Smooth muscle cell (in vitro differentiated cells): ENCODE data around the gene IZUMO1. TPM values are rescaled to one million over a fixed set of nuclear protein-coding genes. Genes with fewer than 3 reads are reported as not detected.
"Not testable (repeated sequence)": the region's sequence is repeated elsewhere in the genome, so short reads cannot be mapped to it uniquely, and the experiment has no call there.

ENCODE experiments used
- DNase-seq: peaks from one replicate; lab custom pipeline; 2025; ENCODE audit not compliant: unreplicated experiment; lab: John Stamatoyannopoulos, UW
- H2AFZ ChIP-seq: fragments of 200-600 bp; sonication (generic); 2 replicates; pipeline ENCODE4 v1.6.0; 2016; ENCODE audit warnings: antibody characterized with exemption, low read depth, mild to moderate bottlenecking
- H3F3A ChIP-seq: fragments of 200-600 bp; sonication (generic); 2 replicates; pipeline ENCODE4 v1.6.0; 2017; ENCODE audit warnings: antibody characterized with exemption, low read depth
- H3K27ac ChIP-seq: fragments of 200-600 bp; sonication (generic); 2 replicates; pipeline ENCODE4 v1.5.1; 2016; ENCODE audit warnings: low read depth, mild to moderate bottlenecking
- H3K27me3 ChIP-seq: fragments of 200-600 bp; sonication (generic); 2 replicates; pipeline ENCODE4 v1.6.1; 2016; ENCODE audit warnings: low read depth, mild to moderate bottlenecking
- H3K36me3 ChIP-seq: fragments of 200-600 bp; sonication (generic); 2 replicates; pipeline ENCODE4 v1.5.1; 2016; ENCODE audit warnings: low read depth
- H3K4me1 ChIP-seq: fragments of 200-600 bp; sonication (generic); 2 replicates; pipeline ENCODE4 v1.5.1; 2016; ENCODE audit warnings: low read depth
- H3K4me2 ChIP-seq: fragments of 200-600 bp; sonication (generic); 2 replicates; pipeline ENCODE4 v1.6.0; 2016; ENCODE audit warnings: mild to moderate bottlenecking
- H3K4me3 ChIP-seq: fragments of 200-600 bp; sonication (generic); 2 replicates; pipeline ENCODE4 v1.5.1; 2016; ENCODE audit warnings: mild to moderate bottlenecking
- H3K79me2 ChIP-seq: fragments of 200-600 bp; sonication (generic); 2 replicates; pipeline ENCODE4 v1.6.0; 2016; ENCODE audit warnings: low read depth, mild to moderate bottlenecking
- H3K9ac ChIP-seq: fragments of 200-600 bp; sonication (generic); 2 replicates; pipeline ENCODE4 v1.6.0; 2016; ENCODE audit warnings: low read depth
- H3K9me3 ChIP-seq: fragments of 200-600 bp; sonication (generic); replicated peaks from 2 replicates; pipeline ENCODE4 v1.5.1; 2016; ENCODE audit warnings: low read depth
- H4K20me1 ChIP-seq: fragments of 200-600 bp; sonication (generic); 2 replicates; pipeline ENCODE4 v1.6.0; 2016; ENCODE audit warnings: low read depth
- CTCF ChIP-seq: fragments of 200-600 bp; sonication (generic); IDR thresholded peaks from 2 replicates; pipeline ENCODE4 v1.5.1; 2017; ENCODE audit warnings: borderline replicate concordance, mild to moderate bottlenecking, antibody characterized with exemption; ENCODE audit not compliant: insufficient read depth, poor library complexity, severe bottlenecking
- WGBS: methylation state at CpG from one replicate; pipeline ENCODE4 v1.1.7; 2016; ENCODE audit warnings: low lambda C conversion rate; 5-methylcytosine and 5-hydroxymethylcytosine counted together
- polyA plus RNA-seq: library from polyadenylated mRNA; unstranded; fragments of >200 nt; fragmentation: Nextera tagmentation; extraction: Ambion mirVana; gene quantifications from 2 replicates; pipeline ENCODE4 v1.2.1, GENCODE V29; 2016
- total RNA-seq: library from RNA; depleted of rRNA; stranded (reverse); fragments of >200 nt; gene quantifications from 2 replicates; pipeline ENCODE4 v1.2.3, GENCODE V29; 2014

IZUMO1 gene
- total and polyA plus RNA-seq, 2 experiments from 2014 or later, result 0.45 TPM; not detected in 1

- DNase-seq, result no peak
- 91% methylated on average over 23 of the region's 33 CpGs for WGBS
- Histone ChIP-seq H3K27me3 (no peaks in the 10 kb centered on the region), H2AFZ (peak within 1 kb of the TSS; percentile 77), H3K4me3 (peak within 1 kb of the TSS; percentile 80), H3K36me3 (no peaks in the 10 kb centered on the region), H3K27ac (no peak within 1 kb of the TSS), H3K79me2 (no peaks in the 10 kb centered on the region), H3K9me3 (no peaks in the 10 kb centered on the region), H3K9ac (no peak within 1 kb of the TSS), H3K4me2 (peak within 1 kb of the TSS; percentile 85), H4K20me1 (no peaks in the 10 kb centered on the region), H3K4me1 (peaks cover 18% of the 10 kb centered on the region), H3F3A (peaks cover 8% of the 10 kb centered on the region)
- no peak for TF ChIP-seq CTCF
These were observed 27.2 kb downstream of the IZUMO1 start, which contains the start of gene MAMSTR for GRCh38 chr19:48719263-48720171. Gene MAMSTR (minus strand): TSS chr19:48719725. CDS start chr19:48719031, 694 bp downstream.

GRCh38 chr19:48718711-48719231 lies 27.9 kb downstream of the IZUMO1 start:
- Histone ChIP-seq H3K9me3 (no peaks in the 10 kb centered on the region), H3K4me1 (peaks cover 18% of the 10 kb centered on the region), H3K4me3 (no peak overlapping the region), H2AFZ (no peak overlapping the region), H3K27ac (no peak overlapping the region), H3K27me3 (no peaks in the 10 kb centered on the region), H3K79me2 (no peaks in the 10 kb centered on the region), H3K9ac (no peak overlapping the region), H3F3A (peaks cover 8% of the 10 kb centered on the region), H3K36me3 (no peaks in the 10 kb centered on the region), H3K4me2 (no peak overlapping the region), H4K20me1 (no peaks in the 10 kb centered on the region)
- no peak for TF ChIP-seq CTCF
- 76% methylated on average over 15 of the region's 15 CpGs for WGBS
- DNase-seq, result no peak

GRCh38 chr19:48718106-48718505 lies 28.6 kb downstream of the IZUMO1 start:
- not testable (repeated sequence) for H4K20me1 ChIP-seq, H3K4me3 ChIP-seq, H3K9me3 ChIP-seq, H3K27ac ChIP-seq, H2AFZ ChIP-seq, DNase-seq, H3K9ac ChIP-seq, H3F3A ChIP-seq, H3K27me3 ChIP-seq, H3K79me2 ChIP-seq, H3K36me3 ChIP-seq, H3K4me2 ChIP-seq
- H3K4me1 ChIP-seq, result peaks cover 18% of the 10 kb centered on the region
- 96% methylated on average over 7 of the region's 13 CpGs for WGBS

GRCh38 chr19:48716562-48717291 lies 30.0 kb downstream of the IZUMO1 start:
- peaks cover 21% of the 10 kb centered on the region for H3K4me1 ChIP-seq
- peaks cover 8% of the 10 kb centered on the region for H3F3A ChIP-seq
- H3K4me3 ChIP-seq, result peak overlapping the region; percentile 20
- H3K4me2 ChIP-seq, result peak overlapping the region; percentile 74
- no peak overlapping the region for H3K9ac ChIP-seq
- H2AFZ ChIP-seq, result peak overlapping the region; percentile 69
- no peaks in the 10 kb centered on the region for H3K36me3 ChIP-seq
- TF ChIP-seq CTCF, result no peak
- H4K20me1 ChIP-seq, result no peaks in the 10 kb centered on the region
- no peaks in the 10 kb centered on the region for H3K79me2 ChIP-seq
- no peak for DNase-seq
- no peaks in the 10 kb centered on the region for H3K9me3 ChIP-seq
- 22% methylated on average over 16 of the region's 24 CpGs for WGBS
- H3K27me3 ChIP-seq, result no peaks in the 10 kb centered on the region
- H3K27ac ChIP-seq, result no peak overlapping the region
